ENCODE results near the gene ECHS1. TPM values are rescaled to one million over a fixed set of nuclear protein-coding genes. Genes with fewer than 3 reads are reported as not detected.
A peak's percentile ranks its signal among the peaks of the same experiment; 100 is the strongest.

The ECHS1 gene
- total and polyA plus RNA-seq, 9 of the 15 experiments (the other 6 are each of a cell fraction or from before 2014, with no cell fraction given) = 16.6 to 100 (median 68.1) TPM

GRCh38 chr10:133355266-133355665, 17.9 kb downstream of the ECHS1 start (continued):
- TF ChIP-seq, protein P1, sequence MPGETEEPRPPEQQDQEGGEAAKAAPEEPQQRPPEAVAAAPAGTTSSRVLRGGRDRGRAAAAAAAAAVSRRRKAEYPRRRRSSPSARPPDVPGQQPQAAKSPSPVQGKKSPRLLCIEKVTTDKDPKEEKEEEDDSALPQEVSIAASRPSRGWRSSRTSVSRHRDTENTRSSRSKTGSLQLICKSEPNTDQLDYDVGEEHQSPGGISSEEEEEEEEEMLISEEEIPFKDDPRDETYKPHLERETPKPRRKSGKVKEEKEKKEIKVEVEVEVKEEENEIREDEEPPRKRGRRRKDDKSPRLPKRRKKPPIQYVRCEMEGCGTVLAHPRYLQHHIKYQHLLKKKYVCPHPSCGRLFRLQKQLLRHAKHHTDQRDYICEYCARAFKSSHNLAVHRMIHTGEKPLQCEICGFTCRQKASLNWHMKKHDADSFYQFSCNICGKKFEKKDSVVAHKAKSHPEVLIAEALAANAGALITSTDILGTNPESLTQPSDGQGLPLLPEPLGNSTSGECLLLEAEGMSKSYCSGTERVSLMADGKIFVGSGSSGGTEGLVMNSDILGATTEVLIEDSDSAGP (CRISPR knock-in tag; IDR thresholded peaks at IDR 0.05) = no peak
- no peak for TF ChIP-seq ZNF316 (IDR thresholded peaks at IDR 0.05)

GRCh38 chr10:133354672-133355240, 18.4 kb downstream of the ECHS1 start:
- POLR2A ChIA-PET = interaction anchor here (0.7 kb wide), 1 partner anchor 14 kb away, joined by 3 read pairs; no protein-coding TSS in a partner anchor
- BruUV-seq (replicated peaks) = no TSS peak
- ATAC-seq (no peak), FAIRE-seq (no peak), DNase-seq (ENCODE audit: extremely low read depth in 1 of 4, low spot score in 3 of 4) (no peak)
- Histone ChIP-seq H3K27ac (ENCODE audit: extremely low read depth, low read depth, low read length) (no peak overlapping the region), H3K9me1 (ENCODE audit: control insufficient read depth, insufficient read depth, low read length) (no peaks in the 10 kb centered on the region), H3K9me3 (replicated peaks; ENCODE audit: control insufficient read depth, insufficient read depth, low read depth, low read length) (no peaks in the 10 kb centered on the region), H3K4me3 (no peak overlapping the region), H3K4me1 (replicated peaks in 1 of 2; ENCODE audit: control insufficient read depth in 2 of 2, insufficient read depth in 2 of 2, low read length in 2 of 2) (peaks cover 4 to 72% of the 10 kb centered on the region in 2 experiments), H3K9ac (ENCODE audit: insufficient read depth in 1 of 2, low read depth in 2 of 2, low read length in 2 of 2) (no peak overlapping the region), H3K4me2 (ENCODE audit: insufficient read depth, low read length) (no peak overlapping the region), H2AFZ (ENCODE audit: low read depth, low read length) (no peak overlapping the region), H3K27me3 (ENCODE audit: control insufficient read depth in 2 of 2, insufficient read depth in 2 of 2, low read length in 2 of 2) (no peaks in the 10 kb centered on the region), H3K36me3 (ENCODE audit: control insufficient read depth, insufficient read depth, low read length) (peaks cover 12% of the 10 kb centered on the region; the same call in 1 of the 3 replicates), H4K20me1 (replicated peaks; ENCODE audit: control insufficient read depth, insufficient read depth, low read length) (no peaks in the 10 kb centered on the region), H3K79me2 (ENCODE audit: control insufficient read depth, insufficient read depth, low read length) (peaks cover 12% of the 10 kb centered on the region)
- CTCF ChIA-PET (ENCODE audit: low intra/inter-chr PET ratio) = no interaction called here
- intact Hi-C loops (cut with micrococcal nuclease) = loop anchor here (5.0 kb wide), 1 partner anchor 38 kb away; the partner anchor contains the start of gene MTG1
- in situ Hi-C loops (cut with MboI) = no loop called here
- WGBS (ENCODE audit: insufficient coverage, low coverage, missing lambda C conversion rate) = 73% methylated on average over 5 of the region's 14 CpGs
- peak; percentile 44; the same call in 1 of the 2 replicates for TF ChIP-seq RBFOX2 (IDR thresholded peaks at IDR 0.05; ENCODE audit: low read depth, low read length)
- no peak for TF ChIP-seq ZFP36 (IDR thresholded peaks at IDR 0.05; ENCODE audit: low read depth, low read length, partially characterized antibody)
